Motor neuron (in vitro differentiated cells): ENCODE measurements around the gene KANK3. TPM values are rescaled to one million over a fixed set of nuclear protein-coding genes. Genes with fewer than 3 reads are reported as not detected.
"Not testable (repeated sequence)": the region's sequence is repeated elsewhere in the genome, so short reads cannot be mapped to it uniquely, and the experiment has no call there.

Experiments used
- ATAC-seq, 8 experiments: fragments of 200-7000 bp; cut with Tn5 transposase; replicated peaks in 6 of 8; 2 replicates each; pipeline ENCODE4 v1.8.0; 2021; ENCODE audit warnings: mild to moderate bottlenecking in 8 of 8, moderate library complexity in 8 of 8
- H3K27ac ChIP-seq, 2 donors: fragments of 250-450 bp; sonication (Bioruptor Pico); 2 replicates each; pipeline ENCODE4 v1.9.0; 2021; ENCODE audit warnings: antibody characterized with exemption in 2 of 2, mild to moderate bottlenecking in 2 of 2, moderate library complexity in 1 of 2
- H3K4me1 ChIP-seq, 2 donors: fragments of 250-450 bp; sonication (Bioruptor Pico); replicated peaks in 1 of 2; 2 replicates each; pipeline ENCODE4 v1.6.1; 2021; ENCODE audit warnings: antibody characterized with exemption in 2 of 2, mild to moderate bottlenecking in 2 of 2, moderate library complexity in 1 of 2
- H3K4me3 ChIP-seq, 5 donors: fragments of 250-450 bp; sonication (Bioruptor Pico); 2 replicates each; pipeline ENCODE4 v1.9.0; 2021; ENCODE audit warnings: antibody characterized with exemption in 5 of 5, mild to moderate bottlenecking in 5 of 5, moderate library complexity in 4 of 5
- WGBS, 10 experiments: fragments of 450-650 bp; shearing (Covaris generic); methylation state at CpG; one replicate each; pipeline ENCODE4 v1.0.0; 2022; 5-methylcytosine and 5-hydroxymethylcytosine counted together
- in situ Hi-C, 9 experiments: fragments of 400-800 bp; cut with MboI; loops; one replicate each; pipeline ENCODE4 v1.15.0; 2021; ENCODE audit warnings: low sequenced_read_pairs in 9 of 9, low pct_unique_long_range_greater_than_20kb in 2 of 9; ENCODE audit not compliant: unreplicated experiment in 9 of 9
- total RNA-seq, 8 experiments: library from RNA; unstranded; fragments of 300-600 nt; gene quantifications; 2 replicates each; pipeline versions ENCODE4 v1.2.3 to v1.2.4, GENCODE V29; 2022

Gene KANK3
- total RNA-seq, 8 experiments from 2014 or later: 0.08 to 3.4 (median 1.1) TPM; not detected in 1

GRCh38 chr19:8384569-8384968, 41.5 kb upstream of the KANK3 start:
- 19 to 100% (median 61%) methylated on average over 1 to 4 of the region's 4 CpGs; no CpG with 5 or more reads in 2 of the 10 experiments for WGBS, 10 experiments
- ATAC-seq, H3K4me3 ChIP-seq, H3K27ac ChIP-seq, in situ Hi-C loops, H3K4me1 ChIP-seq: not testable (repeated sequence)

GRCh38 chr19:8379156-8379891, 36.3 kb upstream of the KANK3 start:
- ATAC-seq, in situ Hi-C loops, H3K27ac ChIP-seq, H3K4me1 ChIP-seq, H3K4me3 ChIP-seq: not testable (repeated sequence)
- WGBS, 10 experiments: 83 to 100% (median 91%) methylated on average over 2 to 10 of the region's 13 CpGs

GRCh38 chr19:8377598-8377997, 34.5 kb upstream of the KANK3 start:
- WGBS, 10 experiments: 60% methylated on average over 1 of the region's 1 CpG; no CpG with 5 or more reads in 8 of the 10 experiments
- Histone ChIP-seq H3K4me1 (no peaks in the 10 kb centered on the region), H3K27ac (no peak overlapping the region), H3K4me3 (no peak overlapping the region)
- in situ Hi-C loops: no loop called here
- ATAC-seq: no peak

- 68 to 100% (median 98%) methylated on average over 1 to 6 of the region's 10 CpGs; no CpG with 5 or more reads in 2 of the 10 experiments for WGBS, 10 experiments
- ATAC-seq, in situ Hi-C loops, H3K4me3 ChIP-seq, H3K27ac ChIP-seq, H3K4me1 ChIP-seq: not testable (repeated sequence)
Measured at GRCh38 chr19:8376373-8376974, 33.4 kb upstream of the KANK3 start.

- 100% methylated on average over 1 of the region's 32 CpGs; no CpG with 5 or more reads in 9 of the 10 experiments for WGBS, 10 experiments
- H3K4me3 ChIP-seq, in situ Hi-C loops, ATAC-seq, H3K4me1 ChIP-seq, H3K27ac ChIP-seq: not testable (repeated sequence)
Measured at GRCh38 chr19:8375766-8376165, 32.7 kb upstream of the KANK3 start.

- in situ Hi-C loops: no loop called here
- H3K27ac ChIP-seq: no peak overlapping the region
- no peak overlapping the region for H3K4me3 ChIP-seq
- WGBS, 10 experiments: 52 to 91% (median 84%) methylated on average over 1 to 15 of the region's 26 CpGs; no CpG with 5 or more reads in 1 of the 10 experiments
- no peaks in the 10 kb centered on the region for H3K4me1 ChIP-seq
- no peak for ATAC-seq
Measured at GRCh38 chr19:8373867-8374813, 31.1 kb upstream of the KANK3 start.

GRCh38 chr19:8371011-8371804, 28.1 kb upstream of the KANK3 start:
- 72 to 100% (median 92%) methylated on average over 1 to 13 of the region's 28 CpGs; no CpG with 5 or more reads in 2 of the 10 experiments for WGBS, 10 experiments
- in situ Hi-C loops: no loop called here
- peak in 2 of 8 experiments; percentile 5 to 15 for ATAC-seq
- peaks cover 0 to 3% of the 10 kb centered on the region in 2 donors for H3K4me1 ChIP-seq
- no peak overlapping the region for H3K27ac ChIP-seq
- H3K4me3 ChIP-seq: no peak overlapping the region

GRCh38 chr19:8370176-8371010, 27.3 kb upstream of the KANK3 start:
- in situ Hi-C loops: no loop called here
- no peak overlapping the region for H3K4me3 ChIP-seq
- 35 to 100% (median 81%) methylated on average over 2 to 17 of the region's 19 CpGs; no CpG with 5 or more reads in 2 of the 10 experiments for WGBS, 10 experiments
- H3K27ac ChIP-seq: no peak overlapping the region
- ATAC-seq: peak in 3 of 8 experiments; percentile 21 to 51 (median 44)
- peaks cover 0 to 3% of the 10 kb centered on the region in 2 donors for H3K4me1 ChIP-seq

GRCh38 chr19:8367327-8368001, 24.4 kb upstream of the KANK3 start:
- ATAC-seq: peak; percentile 10 to 72 (median 59)
- no peak overlapping the region for H3K4me3 ChIP-seq
- no peak overlapping the region for H3K27ac ChIP-seq
- peaks cover 0 to 9% of the 10 kb centered on the region in 2 donors for H3K4me1 ChIP-seq
- 20 to 100% (median 75%) methylated on average over 1 to 9 of the region's 23 CpGs; no CpG with 5 or more reads in 1 of the 10 experiments for WGBS, 10 experiments
- in situ Hi-C loops: no loop called here

GRCh38 chr19:8366961-8367326, 23.9 kb upstream of the KANK3 start:
- no peak overlapping the region for H3K27ac ChIP-seq
- WGBS, 10 experiments: no CpG with 5 or more reads among the region's 13 CpGs
- in situ Hi-C loops: no loop called here
- peaks cover 0 to 9% of the 10 kb centered on the region in 2 donors for H3K4me1 ChIP-seq
- ATAC-seq: no peak
- no peak overlapping the region for H3K4me3 ChIP-seq

GRCh38 chr19:8366121-8366581, 23.1 kb upstream of the KANK3 start:
- H3K4me3 ChIP-seq: no peak overlapping the region
- WGBS, 10 experiments: 93% methylated on average over 7 of the region's 11 CpGs; no CpG with 5 or more reads in 9 of the 10 experiments
- no peak overlapping the region for H3K27ac ChIP-seq
- ATAC-seq: no peak
- peaks cover 0 to 9% of the 10 kb centered on the region in 2 donors for H3K4me1 ChIP-seq
- in situ Hi-C loops: no loop called here
